Testis (tissue), 2 donors: Measurements from ENCODE around the gene PAMR1.

Source experiments
- CTCF ChIP-seq, 3 experiments: fragments of 450-650 bp in 2 of 3; fragments of 200-600 bp in 1 of 3; sonication (generic) in 1 of 3; IDR thresholded peaks; one replicate each; pipeline ENCODE4 v1.5.1; 2016 to 2019; ENCODE audit warnings: antibody characterized with exemption in 3 of 3, mild to moderate bottlenecking in 2 of 3, moderate library complexity in 1 of 3
- POLR2A ChIP-seq: fragments of 450-650 bp; IDR thresholded peaks from one replicate; pipeline ENCODE4 v1.6.1; 2017; ENCODE audit warnings: antibody characterized with exemption, mild to moderate bottlenecking, moderate library complexity

- no peak for TF ChIP-seq POLR2A
- TF ChIP-seq CTCF (IDR thresholded peaks at IDR 0.05), result no peak
Measured at GRCh38 chr11:35520376-35520775, 5.0 kb downstream of the PAMR1 start.
